ENCODE data around the gene TMBIM4. TPM values are rescaled to one million over a fixed set of nuclear protein-coding genes. Genes with fewer than 3 reads are reported as not detected.

The TMBIM4 gene
- total RNA-seq, 3 donors from 2014 or later, result 128 to 325 (median 218) TPM

- no peaks in the 10 kb centered on the region for H3K27me3 ChIP-seq
- H3K4me1 ChIP-seq, result no peaks in the 10 kb centered on the region
- no peaks in the 10 kb centered on the region for H3K9me3 ChIP-seq
- peak overlapping the region; percentile 82 to 86 for H3K27ac ChIP-seq
- intact Hi-C loops (cut with DNase I; ENCODE audit: low total_unique reads), result no loop called here
- TF ChIP-seq CTCF (IDR thresholded peaks at IDR 0.05), result no peak
- no peak for TF ChIP-seq POLR2A (IDR thresholded peaks at IDR 0.05)
- TF ChIP-seq POLR2AphosphoS5 (IDR thresholded peaks at IDR 0.05), result no peak
- no peak for DNase-seq (ENCODE audit: low spot score in 2 of 2)
- H3K36me3 ChIP-seq, result no peaks in the 10 kb centered on the region
- H3K4me3 ChIP-seq, result peak overlapping the region; percentile 90 to 93 (median 91)
These were observed 39.9 kb downstream of the TMBIM4 start for GRCh38 chr12:66129934-66130266.

GRCh38 chr12:66127650-66128049 lies 42.1 kb downstream of the TMBIM4 start:
- intact Hi-C loops (cut with DNase I; ENCODE audit: low total_unique reads), result no loop called here
- H3K27ac ChIP-seq, result no peak overlapping the region
- H3K27me3 ChIP-seq, result no peaks in the 10 kb centered on the region
- TF ChIP-seq POLR2A (IDR thresholded peaks at IDR 0.05) (no peak), POLR2AphosphoS5 (IDR thresholded peaks at IDR 0.05) (no peak), CTCF (IDR thresholded peaks at IDR 0.05) (no peak)
- no peak for DNase-seq (ENCODE audit: low spot score in 2 of 2)
- no peaks in the 10 kb centered on the region for H3K36me3 ChIP-seq
- no peak overlapping the region for H3K4me3 ChIP-seq
- no peaks in the 10 kb centered on the region for H3K9me3 ChIP-seq
- no peaks in the 10 kb centered on the region for H3K4me1 ChIP-seq

- H3K9me3 ChIP-seq, result no peaks in the 10 kb centered on the region
- no peak for DNase-seq (ENCODE audit: low spot score in 2 of 2)
- H3K27me3 ChIP-seq, result no peaks in the 10 kb centered on the region
- H3K4me1 ChIP-seq, result no peaks in the 10 kb centered on the region
- no peaks in the 10 kb centered on the region for H3K36me3 ChIP-seq
- TF ChIP-seq POLR2AphosphoS5 (IDR thresholded peaks at IDR 0.05), result no peak
- TF ChIP-seq CTCF (IDR thresholded peaks at IDR 0.05), result no peak
- TF ChIP-seq POLR2A (IDR thresholded peaks at IDR 0.05), result no peak
- intact Hi-C loops (cut with DNase I; ENCODE audit: low total_unique reads), result no loop called here
- no peak overlapping the region for H3K27ac ChIP-seq
- H3K4me3 ChIP-seq, result no peak overlapping the region
These were observed 49.3 kb downstream of the TMBIM4 start for GRCh38 chr12:66120477-66120876.

GRCh38 chr12:66119870-66120241 lies 49.9 kb downstream of the TMBIM4 start:
- intact Hi-C loops (cut with DNase I; ENCODE audit: low total_unique reads), result no loop called here
- no peaks in the 10 kb centered on the region for H3K36me3 ChIP-seq
- no peak overlapping the region for H3K4me3 ChIP-seq
- DNase-seq (ENCODE audit: low spot score in 2 of 2), result no peak
- H3K9me3 ChIP-seq, result no peaks in the 10 kb centered on the region
- H3K27me3 ChIP-seq, result no peaks in the 10 kb centered on the region
- H3K4me1 ChIP-seq, result no peaks in the 10 kb centered on the region
- H3K27ac ChIP-seq, result no peak overlapping the region
- TF ChIP-seq POLR2AphosphoS5 (IDR thresholded peaks at IDR 0.05) (no peak), CTCF (IDR thresholded peaks at IDR 0.05) (no peak), POLR2A (IDR thresholded peaks at IDR 0.05) (no peak)

- Histone ChIP-seq H3K9me3 (no peaks in the 10 kb centered on the region), H3K27ac (no peak overlapping the region), H3K27me3 (no peaks in the 10 kb centered on the region), H3K36me3 (no peaks in the 10 kb centered on the region), H3K4me1 (no peaks in the 10 kb centered on the region), H3K4me3 (no peak overlapping the region)
- DNase-seq (ENCODE audit: low spot score in 2 of 2), result no peak
- intact Hi-C loops (cut with DNase I; ENCODE audit: low total_unique reads), result no loop called here
- no peak for TF ChIP-seq POLR2AphosphoS5 (IDR thresholded peaks at IDR 0.05)
- no peak for TF ChIP-seq CTCF (IDR thresholded peaks at IDR 0.05)
- TF ChIP-seq POLR2A (IDR thresholded peaks at IDR 0.05), result no peak
These were observed 50.4 kb downstream of the TMBIM4 start for GRCh38 chr12:66119229-66119869.
